Fibroblast of lung (primary cell): ENCODE measurements around the gene CREB5. TPM values are rescaled to one million over a fixed set of nuclear protein-coding genes. Genes with fewer than 3 reads are reported as not detected.
A peak's percentile ranks its signal among the peaks of the same experiment; 100 is the strongest.

Experiments used
- DNase-seq, 2 donors: peaks; one replicate each; pipeline versions ENCODE4 v3.0.0 to v3.0.0-alpha.2; 2010; ENCODE audit warnings: low read depth in 2 of 2
- H2AFZ ChIP-seq: 2 replicates; pipeline ENCODE4 v1.5.1; 2012; ENCODE audit warnings: low read length, control low read depth, inconsistent platforms
- H3K27ac ChIP-seq: 2 replicates; pipeline ENCODE4 v1.5.1; 2011; ENCODE audit warnings: low read length, control low read depth; ENCODE audit not compliant: insufficient read depth
- H3K27me3 ChIP-seq: 2 replicates; pipeline ENCODE4 v1.5.1; 2011; ENCODE audit warnings: mild to moderate bottlenecking, low read length; ENCODE audit not compliant: control insufficient read depth, insufficient read depth
- H3K36me3 ChIP-seq: 2 replicates; pipeline ENCODE4 v1.5.1; 2011; ENCODE audit warnings: low read length; ENCODE audit not compliant: control insufficient read depth, insufficient read depth
- H3K4me1 ChIP-seq: 2 replicates; pipeline ENCODE4 v1.5.1; 2011; ENCODE audit warnings: low read length; ENCODE audit not compliant: control insufficient read depth, insufficient read depth; ENCODE audit errors: extremely low read depth
- H3K4me2 ChIP-seq: 2 replicates; pipeline ENCODE4 v1.5.1; 2011; ENCODE audit warnings: low read length, control low read depth; ENCODE audit not compliant: insufficient read depth; ENCODE audit errors: extremely low read depth
- H3K4me3 ChIP-seq, 4 experiments: fragments of 200-600 bp in 1 of 4; sonication (generic) in 1 of 4; replicated peaks in 1 of 4; 2 replicates each; pipeline ENCODE4 v1.5.1; 2011 to 2016; ENCODE audit warnings: low read length in 4 of 4, low read depth in 3 of 4, mild to moderate bottlenecking in 3 of 4, control low read depth in 2 of 4, inconsistent platforms in 1 of 4, mixed read lengths in 1 of 4; ENCODE audit not compliant: insufficient read depth in 1 of 4; ENCODE audit errors: control extremely low read depth in 1 of 4
- H3K79me2 ChIP-seq: 2 replicates; pipeline ENCODE4 v1.5.1; 2012; ENCODE audit warnings: mild to moderate bottlenecking, low read length, inconsistent platforms; ENCODE audit not compliant: control insufficient read depth, insufficient read depth
- H3K9ac ChIP-seq: 2 replicates; pipeline ENCODE4 v1.5.1; 2011; ENCODE audit warnings: mild to moderate bottlenecking, low read length, control low read depth; ENCODE audit not compliant: insufficient read depth
- H3K9me3 ChIP-seq: 2 replicates; pipeline ENCODE4 v1.5.1; 2012; ENCODE audit warnings: low read depth, low read length; ENCODE audit not compliant: control insufficient read depth, insufficient read depth
- H4K20me1 ChIP-seq: 2 replicates; pipeline ENCODE4 v1.5.1; 2011; ENCODE audit warnings: low read length; ENCODE audit not compliant: control insufficient read depth, insufficient read depth; ENCODE audit errors: extremely low read depth
- CTCF ChIP-seq, 2 donors: IDR thresholded peaks in 1 of 2; conservative IDR thresholded peaks in 1 of 2; 1 replicate in 1 of 2; 2 replicates in 1 of 2; pipeline ENCODE4 v1.5.1; 2011 to 2012; ENCODE audit warnings: low read length in 2 of 2, control low read depth in 1 of 2, inconsistent platforms in 1 of 2, low read depth in 1 of 2, mild to moderate bottlenecking in 1 of 2
- EZH2 ChIP-seq: IDR thresholded peaks from 2 replicates; pipeline ENCODE4 v1.5.1; 2012; ENCODE audit warnings: low read length, control low read depth, mild to moderate bottlenecking; ENCODE audit errors: missing control alignments
- polyA plus RNA-seq, 2 donors: library from polyadenylated mRNA; depleted of rRNA in 1 of 2; stranded (reverse) in 1 of 2; unstranded in 1 of 2; fragments of >200 nt; gene quantifications; 2 replicates each; pipeline ENCODE4 v1.2.1, GENCODE V29; 2011 to 2012; ENCODE audit warnings: missing spikeins in 1 of 2
- total RNA-seq: library from RNA; depleted of rRNA; stranded (reverse); fragments of >200 nt; gene quantifications from 2 replicates; pipeline ENCODE4 v1.2.1, GENCODE V29; 2014

CREB5 gene
- total and polyA plus RNA-seq, 2 donors (not counting 1 experiment from before 2014, with no cell fraction given) = 8.2 to 28.4 TPM

DNA sequence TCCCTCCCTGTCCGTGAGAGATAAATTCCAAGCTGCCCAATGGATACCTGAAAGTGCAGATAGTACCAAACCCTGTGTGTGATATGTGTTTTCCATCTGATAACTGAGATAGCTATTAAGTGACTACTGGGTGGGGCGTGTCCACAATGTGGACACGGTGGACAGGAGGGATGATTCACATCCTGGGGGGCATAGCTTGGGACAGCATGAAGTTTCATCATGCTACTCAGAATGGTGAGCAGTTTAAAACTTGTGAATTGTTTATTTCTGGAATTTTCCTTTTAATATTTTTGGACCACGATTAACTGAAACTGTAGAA, 158.6 kb downstream of the CREB5 start:
- H3K4me3 ChIP-seq = no peak overlapping the region
- H2AFZ ChIP-seq = no peak overlapping the region
- H4K20me1 ChIP-seq = no peaks in the 10 kb centered on the region
- TF ChIP-seq CTCF (conservative IDR thresholded peaks at IDR 0.05 in 1 of 2, IDR thresholded peaks at IDR 0.05 in 1 of 2; ENCODE audit: low read depth in 1 of 2, low read length in 2 of 2) = no peak
- TF ChIP-seq EZH2 = no peak
- DNase-seq = peak; percentile 25 to 45
- H3K79me2 ChIP-seq = no peaks in the 10 kb centered on the region
- H3K36me3 ChIP-seq = no peaks in the 10 kb centered on the region
- no peaks in the 10 kb centered on the region for H3K27me3 ChIP-seq
- peaks cover 2% of the 10 kb centered on the region for H3K4me1 ChIP-seq
- H3K27ac ChIP-seq = no peak overlapping the region
- H3K9ac ChIP-seq = no peak overlapping the region
- H3K4me2 ChIP-seq = no peak overlapping the region
- no peaks in the 10 kb centered on the region for H3K9me3 ChIP-seq

GRCh38 chr7:28571405-28571804, 159.1 kb downstream of the CREB5 start:
- H2AFZ ChIP-seq = no peak overlapping the region
- H3K36me3 ChIP-seq = no peaks in the 10 kb centered on the region
- H3K27me3 ChIP-seq = no peaks in the 10 kb centered on the region
- H3K27ac ChIP-seq = no peak overlapping the region
- TF ChIP-seq CTCF (conservative IDR thresholded peaks at IDR 0.05 in 1 of 2, IDR thresholded peaks at IDR 0.05 in 1 of 2; ENCODE audit: low read depth in 1 of 2, low read length in 2 of 2) = no peak
- no peak for TF ChIP-seq EZH2
- no peak overlapping the region for H3K4me2 ChIP-seq
- no peak for DNase-seq
- no peaks in the 10 kb centered on the region for H4K20me1 ChIP-seq
- peaks cover 2% of the 10 kb centered on the region for H3K4me1 ChIP-seq
- H3K9me3 ChIP-seq = no peaks in the 10 kb centered on the region
- H3K9ac ChIP-seq = no peak overlapping the region
- H3K4me3 ChIP-seq = no peak overlapping the region
- H3K79me2 ChIP-seq = no peaks in the 10 kb centered on the region

GRCh38 chr7:28572321-28573058, 160.2 kb downstream of the CREB5 start:
- Histone ChIP-seq H4K20me1 (no peaks in the 10 kb centered on the region), H3K4me2 (no peak overlapping the region), H3K27me3 (no peaks in the 10 kb centered on the region), H3K4me3 (no peak overlapping the region), H3K4me1 (peaks cover 2% of the 10 kb centered on the region), H3K9ac (no peak overlapping the region), H2AFZ (no peak overlapping the region), H3K27ac (no peak overlapping the region), H3K79me2 (no peaks in the 10 kb centered on the region), H3K9me3 (no peaks in the 10 kb centered on the region), H3K36me3 (no peaks in the 10 kb centered on the region)
- TF ChIP-seq EZH2 (no peak), CTCF (conservative IDR thresholded peaks at IDR 0.05 in 1 of 2, IDR thresholded peaks at IDR 0.05 in 1 of 2; ENCODE audit: low read depth in 1 of 2, low read length in 2 of 2) (no peak)
- no peak for DNase-seq
